Spleen (tissue), 11 donors: ENCODE data around the gene VPS51. TPM values are rescaled to one million over a fixed set of nuclear protein-coding genes. Genes with fewer than 3 reads are reported as not detected.
A peak's percentile ranks its signal among the peaks of the same experiment; 100 is the strongest.

Experiments used
- DNase-seq: peaks from one replicate; pipeline ENCODE4 v3.0.0-alpha.2; 2020
- H3K27ac ChIP-seq, 8 donors: fragments of 200-600 bp; sonication (generic) in 7 of 8; 1 replicate in 4 of 8; 2 replicates in 4 of 8; pipeline versions ENCODE4 v1.5.0 to v1.8.0; 2016 to 2021; ENCODE audit warnings: inconsistent platforms in 4 of 8, mild to moderate bottlenecking in 4 of 8, moderate library complexity in 1 of 8
- H3K27me3 ChIP-seq, 7 donors: fragments of 200-600 bp; sonication (generic) in 6 of 7; replicated peaks in 1 of 7; 1 replicate in 4 of 7; 2 replicates in 3 of 7; pipeline versions ENCODE4 v1.5.0 to v1.8.0; 2016 to 2021; ENCODE audit warnings: inconsistent platforms in 3 of 7, mild to moderate bottlenecking in 1 of 7
- H3K36me3 ChIP-seq, 6 donors: fragments of 200-600 bp; sonication (generic) in 5 of 6; 1 replicate in 4 of 6; 2 replicates in 2 of 6; pipeline versions ENCODE4 v1.5.0 to v1.8.0; 2016 to 2021; ENCODE audit warnings: inconsistent platforms in 2 of 6
- H3K4me1 ChIP-seq, 6 donors: fragments of 200-600 bp; sonication (generic) in 5 of 6; 1 replicate in 3 of 6; 2 replicates in 3 of 6; pipeline versions ENCODE4 v1.5.0 to v1.8.0; 2016 to 2021; ENCODE audit warnings: inconsistent platforms in 3 of 6
- H3K4me3 ChIP-seq, 8 donors: fragments of 200-600 bp; sonication (generic) in 7 of 8; 1 replicate in 4 of 8; 2 replicates in 4 of 8; pipeline versions ENCODE4 v1.5.0 to v1.8.0; 2016 to 2021; ENCODE audit warnings: inconsistent platforms in 4 of 8, mild to moderate bottlenecking in 4 of 8, moderate library complexity in 2 of 8
- H3K9me3 ChIP-seq, 8 donors: fragments of 200-600 bp; sonication (generic) in 7 of 8; 1 replicate in 4 of 8; 2 replicates in 4 of 8; pipeline versions ENCODE4 v1.5.0 to v1.8.0; 2016 to 2021; ENCODE audit warnings: inconsistent platforms in 4 of 8
- POLR2A ChIP-seq, 3 donors: fragments of 450-650 bp; IDR thresholded peaks; one replicate each; pipeline ENCODE4 v1.5.1; 2017; ENCODE audit warnings: antibody characterized with exemption in 3 of 3, mild to moderate bottlenecking in 1 of 3
- POLR2AphosphoS5 ChIP-seq, 3 donors: sonication (generic); formaldehyde crosslinking; IDR thresholded peaks; one replicate each; pipeline ENCODE4 v1.5.1; 2017; ENCODE audit warnings: antibody characterized with exemption in 3 of 3
- WGBS, 5 donors: extraction: QIAGEN DNeasy Blood & Tissue Kit in 3 of 5; methylation state at CpG; one replicate each; pipeline versions ENCODE4 v1.1.5 to v1.1.7; 2013 to 2018; 5-methylcytosine and 5-hydroxymethylcytosine counted together
- intact Hi-C: fragments of 100-400 bp; cut with DNase I; formaldehyde crosslinking; loops from one replicate; pipeline ENCODE4 v1.15.0; 2023; ENCODE audit warnings: low total_unique reads
- polyA plus RNA-seq, 3 donors: library from polyadenylated mRNA; stranded (reverse); fragments of 200-250 nt; gene quantifications; one replicate each; pipeline ENCODE4 v1.2.1, GENCODE V29; 2013
- total RNA-seq, 7 donors: library from RNA; depleted of rRNA in 3 of 7; stranded (reverse); fragments of >200 nt in 3 of 7; fragmentation: NEBNext Ultra II Directional in 4 of 7; extraction: Animal tissue kit (Norgen Biotek cat#: 25700) in 4 of 7; gene quantifications; one replicate each; pipeline versions ENCODE4 v1.1.0 to v1.2.1, GENCODE V29; 2016 to 2021
- TF ChIP-seq, protein P1 (sequence below), 11 experiments: fragments of 200-600 bp in 7 of 11; fragments of 450-650 bp in 4 of 11; sonication (generic) in 4 of 11; IDR thresholded peaks in 8 of 11; conservative IDR thresholded peaks in 3 of 11; 1 replicate in 7 of 11; 2 replicates in 4 of 11; pipeline versions ENCODE4 v1.4.0 to v1.8.0; 2016 to 2021; ENCODE audit warnings: antibody characterized with exemption in 11 of 11, inconsistent platforms in 4 of 11, mild to moderate bottlenecking in 1 of 11
- donor health status: healthy with polysubstance abuse.
- donor health status: DM: no; HTN: no; CAD: no; lungs with moderate emphysema.
- donor health status: DM: no; HTN: no; CAD: no.
- donor health status: Bipolar disorder and iron deficiency.
- donor health status: healthy.
- donor health status: DM: no; HTN: no; CAD: no.
- donor health status: DM: yes; HTN: yes; CAD: no.

VPS51 gene
- total and polyA plus RNA-seq, 10 donors = 103 to 570 (median 149) TPM

DNA sequence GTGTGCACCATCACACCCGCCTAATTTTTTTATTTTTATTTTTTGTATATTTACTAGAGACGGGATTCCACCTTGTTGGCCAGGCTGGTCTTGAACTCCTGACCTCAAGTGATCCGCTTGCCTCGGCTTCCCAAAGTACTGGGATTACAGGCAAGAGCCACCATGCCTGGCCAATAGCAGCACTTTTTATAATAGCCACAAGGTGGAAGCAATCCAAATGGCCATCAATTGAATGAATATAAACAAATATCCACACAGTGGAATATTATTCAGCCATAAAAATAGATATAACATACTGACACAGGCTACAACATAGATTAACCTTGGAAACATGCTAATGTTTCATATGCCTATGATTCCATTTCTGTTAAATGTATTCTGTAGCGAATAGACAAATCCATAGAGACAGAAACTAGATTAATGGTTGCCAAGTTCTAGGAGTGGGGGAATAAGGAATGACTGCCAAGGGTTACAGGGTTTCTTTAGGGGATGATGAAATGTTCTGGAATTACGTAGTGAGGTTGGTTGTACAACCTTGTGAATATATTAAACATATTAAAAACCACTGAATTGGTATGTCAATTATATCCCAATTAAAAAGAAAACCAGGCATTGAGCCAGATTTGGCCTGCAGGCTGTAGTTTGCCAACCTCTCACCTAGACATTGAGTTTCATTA is 4.8 kb downstream of the VPS51 start:
- DNase-seq = no peak
- H3K36me3 ChIP-seq = peaks cover 0 to 83% (median 17%) of the 10 kb centered on the region in 6 donors
- no peak overlapping the region for H3K27ac ChIP-seq
- H3K9me3 ChIP-seq = no peaks in the 10 kb centered on the region
- intact Hi-C loops = no loop called here
- 91 to 95% (median 93%) methylated on average over 6 of the region's 6 CpGs for WGBS, 5 donors
- H3K4me3 ChIP-seq = no peak overlapping the region
- TF ChIP-seq, protein P1, sequence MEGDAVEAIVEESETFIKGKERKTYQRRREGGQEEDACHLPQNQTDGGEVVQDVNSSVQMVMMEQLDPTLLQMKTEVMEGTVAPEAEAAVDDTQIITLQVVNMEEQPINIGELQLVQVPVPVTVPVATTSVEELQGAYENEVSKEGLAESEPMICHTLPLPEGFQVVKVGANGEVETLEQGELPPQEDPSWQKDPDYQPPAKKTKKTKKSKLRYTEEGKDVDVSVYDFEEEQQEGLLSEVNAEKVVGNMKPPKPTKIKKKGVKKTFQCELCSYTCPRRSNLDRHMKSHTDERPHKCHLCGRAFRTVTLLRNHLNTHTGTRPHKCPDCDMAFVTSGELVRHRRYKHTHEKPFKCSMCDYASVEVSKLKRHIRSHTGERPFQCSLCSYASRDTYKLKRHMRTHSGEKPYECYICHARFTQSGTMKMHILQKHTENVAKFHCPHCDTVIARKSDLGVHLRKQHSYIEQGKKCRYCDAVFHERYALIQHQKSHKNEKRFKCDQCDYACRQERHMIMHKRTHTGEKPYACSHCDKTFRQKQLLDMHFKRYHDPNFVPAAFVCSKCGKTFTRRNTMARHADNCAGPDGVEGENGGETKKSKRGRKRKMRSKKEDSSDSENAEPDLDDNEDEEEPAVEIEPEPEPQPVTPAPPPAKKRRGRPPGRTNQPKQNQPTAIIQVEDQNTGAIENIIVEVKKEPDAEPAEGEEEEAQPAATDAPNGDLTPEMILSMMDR (IDR thresholded peaks at IDR 0.05 in 8 of 11, conservative IDR thresholded peaks at IDR 0.05 in 3 of 11) = no peak
- TF ChIP-seq POLR2A (IDR thresholded peaks at IDR 0.05) (no peak), POLR2AphosphoS5 (IDR thresholded peaks at IDR 0.05) (no peak)
- no peaks in the 10 kb centered on the region for H3K27me3 ChIP-seq
- H3K4me1 ChIP-seq = peaks cover 13 to 54% (median 21%) of the 10 kb centered on the region in 6 donors

DNA sequence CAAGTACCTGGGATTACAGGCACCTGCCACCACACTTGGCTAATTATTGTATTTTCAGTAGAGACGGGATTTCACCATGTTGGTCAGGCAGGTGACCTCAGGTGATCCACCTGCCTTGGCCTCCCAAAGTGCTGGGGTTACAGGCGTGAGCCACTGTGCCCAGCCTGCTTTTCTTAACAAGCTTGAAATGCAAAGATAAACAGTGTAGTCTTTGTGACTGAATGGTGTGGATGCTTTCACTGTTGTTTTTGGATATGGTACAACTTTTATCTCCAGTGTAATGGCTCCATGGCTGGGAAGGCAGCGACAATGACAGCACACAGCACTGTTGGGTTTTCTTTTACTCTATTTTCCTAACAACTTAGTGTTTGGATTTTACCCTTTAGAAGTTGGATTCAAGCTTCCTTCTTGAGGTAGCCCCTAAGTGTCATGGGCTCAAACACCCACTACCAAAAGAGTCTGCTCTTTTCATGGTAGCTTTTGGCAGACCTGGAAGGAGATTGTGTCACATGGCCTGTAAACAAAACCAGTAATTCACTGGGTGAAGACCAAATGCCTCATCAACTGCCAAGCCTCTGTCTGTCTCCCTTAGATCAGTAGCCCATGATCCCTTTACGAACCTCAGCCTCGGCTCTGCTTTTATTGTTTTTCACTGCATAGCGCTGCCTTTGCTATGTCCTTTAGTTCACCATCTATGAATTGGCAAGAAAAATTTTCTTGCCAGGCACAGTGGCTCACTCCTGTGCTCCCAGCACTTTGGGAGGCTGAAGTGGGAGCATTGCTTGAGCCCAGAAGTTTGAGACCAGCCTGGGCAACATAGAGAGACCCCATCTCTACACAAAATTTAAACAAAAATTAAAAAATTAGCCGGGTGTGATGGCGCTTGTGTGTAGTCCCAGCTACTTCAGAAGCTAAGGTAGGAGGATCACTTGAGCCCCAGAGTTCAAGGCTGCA is 6.4 kb downstream of the VPS51 start:
- peaks cover 3 to 42% (median 10%) of the 10 kb centered on the region in 6 donors for H3K4me1 ChIP-seq
- H3K27ac ChIP-seq = no peak overlapping the region
- intact Hi-C loops = no loop called here
- H3K4me3 ChIP-seq = no peak overlapping the region
- no peak for DNase-seq
- no peaks in the 10 kb centered on the region for H3K9me3 ChIP-seq
- TF ChIP-seq POLR2A (IDR thresholded peaks at IDR 0.05) = no peak
- no peak for TF ChIP-seq POLR2AphosphoS5 (IDR thresholded peaks at IDR 0.05)
- TF ChIP-seq, protein P1 (IDR thresholded peaks at IDR 0.05 in 8 of 11, conservative IDR thresholded peaks at IDR 0.05 in 3 of 11) = no peak
- WGBS, 5 donors = 95 to 98% (median 96%) methylated on average over 8 of the region's 8 CpGs
- H3K27me3 ChIP-seq = no peaks in the 10 kb centered on the region
- peaks cover 0 to 92% (median 18%) of the 10 kb centered on the region in 6 donors for H3K36me3 ChIP-seq

DNA sequence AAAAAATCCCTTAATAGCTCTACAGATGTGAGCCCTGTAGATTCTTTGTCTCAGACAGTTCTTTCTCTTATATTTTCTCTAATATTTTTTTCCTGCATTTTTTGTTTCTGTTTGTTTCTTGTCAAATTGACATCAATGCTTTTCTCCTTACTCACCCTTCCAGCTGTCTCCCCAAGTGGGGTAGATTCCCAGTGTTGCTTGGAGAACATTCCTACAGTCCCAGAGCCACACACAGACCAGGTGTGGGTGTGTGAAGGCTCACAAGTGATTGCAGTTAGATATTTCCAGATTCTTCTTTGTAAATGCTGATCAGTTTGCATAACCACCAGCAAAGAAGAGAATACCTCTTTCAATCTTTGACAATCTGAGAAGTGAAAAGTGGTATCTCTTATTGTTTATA is 7.5 kb downstream of the VPS51 start:
- TF ChIP-seq, protein P1 (IDR thresholded peaks at IDR 0.05 in 8 of 11, conservative IDR thresholded peaks at IDR 0.05 in 3 of 11) = no peak
- no peak for TF ChIP-seq POLR2A (IDR thresholded peaks at IDR 0.05)
- TF ChIP-seq POLR2AphosphoS5 (IDR thresholded peaks at IDR 0.05) = no peak
- Histone ChIP-seq H3K27ac (peak overlapping the region in 7 of 8 donors; percentile 33 to 76 (median 57)), H3K4me1 (peaks cover 0 to 31% (median 1%) of the 10 kb centered on the region in 6 donors), H3K4me3 (no peak overlapping the region), H3K9me3 (no peaks in the 10 kb centered on the region), H3K27me3 (no peaks in the 10 kb centered on the region), H3K36me3 (peaks cover 0 to 92% (median 25%) of the 10 kb centered on the region in 6 donors)
- DNase-seq = no peak
- intact Hi-C loops = no loop called here

DNA sequence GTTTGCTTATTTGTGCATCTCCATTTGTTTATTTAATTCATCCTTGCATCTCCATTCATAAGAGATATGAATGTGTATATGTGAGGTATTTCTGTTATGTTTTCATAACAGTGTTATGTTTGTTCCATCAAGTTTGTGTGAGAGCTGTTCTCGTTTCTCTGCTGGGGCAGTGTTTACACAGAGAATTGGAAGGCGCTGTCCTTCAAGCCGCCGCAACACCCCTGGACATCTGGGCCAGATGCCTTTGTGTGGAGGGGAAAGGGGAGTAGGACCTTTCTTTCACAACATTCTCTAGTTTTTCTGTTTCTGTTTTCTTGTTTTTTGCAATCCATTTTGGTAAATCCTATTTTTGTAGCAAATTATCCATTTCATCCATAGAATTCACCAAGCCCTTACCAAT is 8.6 kb downstream of the VPS51 start:
- 80 to 91% (median 84%) methylated on average over 4 of the region's 4 CpGs for WGBS, 5 donors
- intact Hi-C loops = no loop called here

More for the DNA sequence above, 8.6 kb downstream of the VPS51 start:
- H3K36me3 ChIP-seq = peaks cover 0 to 92% (median 37%) of the 10 kb centered on the region in 6 donors
- H3K4me3 ChIP-seq = no peak overlapping the region
- no peak for TF ChIP-seq POLR2A (IDR thresholded peaks at IDR 0.05)
- TF ChIP-seq, protein P1 (IDR thresholded peaks at IDR 0.05 in 8 of 11, conservative IDR thresholded peaks at IDR 0.05 in 3 of 11) = no peak
- TF ChIP-seq POLR2AphosphoS5 (IDR thresholded peaks at IDR 0.05) = no peak
- no peaks in the 10 kb centered on the region for H3K9me3 ChIP-seq
- no peak for DNase-seq
- H3K27me3 ChIP-seq = no peaks in the 10 kb centered on the region
- H3K27ac ChIP-seq = peak overlapping the region in 7 of 8 donors; percentile 35 to 76 (median 57)
- H3K4me1 ChIP-seq = peaks cover 0 to 22% (median 1%) of the 10 kb centered on the region in 6 donors
